HepG2 (cell line): Measurements from ENCODE around the gene ZNF669. TPM values are rescaled to one million over a fixed set of nuclear protein-coding genes. Genes with fewer than 3 reads are reported as not detected.

Experiments used
- ASH2L ChIP-seq: fragments of 300-600, 200-600 bp; sonication (generic); IDR thresholded peaks from 2 replicates; pipeline ENCODE4 v1.7.0; 2017; ENCODE audit warnings: low read depth, mild to moderate bottlenecking, moderate library complexity, mixed read lengths, low read length; ENCODE audit not compliant: insufficient read length
- ELF1 ChIP-seq: sonication (generic); formaldehyde crosslinking; IDR thresholded peaks from 2 replicates; pipeline ENCODE4 v1.4.0; 2020; ENCODE audit warnings: missing genetic modification reagents
- FOXP4 ChIP-seq: sonication (generic); formaldehyde crosslinking; IDR thresholded peaks from 2 replicates; pipeline ENCODE4 v1.4.0; 2020; ENCODE audit warnings: missing genetic modification reagents
- HNF4A ChIP-seq: sonication (generic); formaldehyde crosslinking; IDR thresholded peaks from 2 replicates; pipeline ENCODE4 v1.4.0; 2020; ENCODE audit warnings: missing genetic modification reagents
- KLF6 ChIP-seq: IDR thresholded peaks from 2 replicates; pipeline ENCODE4 v1.8.0; 2016; ENCODE audit warnings: missing biosample characterization, missing genetic modification reagents
- MTF1 ChIP-seq: sonication (generic); formaldehyde crosslinking; IDR thresholded peaks from 2 replicates; pipeline ENCODE4 v1.5.0; 2020; ENCODE audit warnings: missing genetic modification reagents
- PHF20 ChIP-seq: sonication (generic); formaldehyde crosslinking; IDR thresholded peaks from 2 replicates; pipeline ENCODE4 v1.5.0; 2020; ENCODE audit warnings: mild to moderate bottlenecking, missing genetic modification reagents
- POLR2A ChIP-seq, 2 experiments: IDR thresholded peaks; 2 replicates each; pipeline ENCODE4 v1.6.1; 2011; ENCODE audit warnings: low read depth in 2 of 2, low read length in 2 of 2, mild to moderate bottlenecking in 1 of 2, moderate library complexity in 1 of 2; ENCODE audit not compliant: insufficient read depth in 1 of 2
- RFXAP ChIP-seq: sonication (generic); formaldehyde crosslinking; IDR thresholded peaks from 2 replicates; pipeline ENCODE4 v1.4.0; 2020; ENCODE audit warnings: missing genetic modification reagents, borderline replicate concordance
- SAP130 ChIP-seq: IDR thresholded peaks from 2 replicates; pipeline ENCODE4 v1.6.1; 2016; ENCODE audit warnings: low read depth
- ZBTB20 ChIP-seq: sonication (generic); formaldehyde crosslinking; IDR thresholded peaks from 2 replicates; pipeline ENCODE4 v1.8.1; 2023; ENCODE audit warnings: missing genetic modification reagents, low read depth, mild to moderate bottlenecking, borderline replicate concordance
- ZNF264 ChIP-seq: sonication (generic); formaldehyde crosslinking; IDR thresholded peaks from 2 replicates; pipeline ENCODE4 v1.4.0; 2020; ENCODE audit warnings: missing genetic modification reagents
- ZNF747 ChIP-seq: sonication (generic); formaldehyde crosslinking; IDR thresholded peaks from 2 replicates; pipeline ENCODE4 v1.8.1; 2023; ENCODE audit warnings: missing genetic modification reagents, mild to moderate bottlenecking, borderline replicate concordance
- polyA plus RNA-seq, 8 experiments: library from polyadenylated mRNA; depleted of rRNA in 3 of 8; stranded (reverse) in 7 of 8; unstranded in 1 of 8; fragments of >200 nt; fragmentation: Illumina TruSeq in 4 of 8; extraction: Trizol in 4 of 8; gene quantifications; 2 replicates each; pipeline versions ENCODE4 v1.2.1 to v1.2.3, GENCODE V29; 2011 to 2016; ENCODE audit warnings: low read depth in 4 of 8, missing spikeins in 1 of 8, mixed read lengths in 1 of 8; ENCODE audit not compliant: insufficient read depth in 1 of 8
- total RNA-seq, 5 experiments: library from RNA; depleted of rRNA; stranded (reverse); fragments of >200 nt; fragmentation: Illumina TruSeq; extraction: Trizol; gene quantifications; 2 replicates each; pipeline ENCODE4 v1.2.3, GENCODE V29; 2016; ENCODE audit warnings: low read depth in 1 of 5
- TF ChIP-seq, protein P1 (sequence below): IDR thresholded peaks from 2 replicates; pipeline ENCODE4 v1.6.1; 2016; ENCODE audit warnings: control low read depth
- TF ChIP-seq, protein P2 (sequence below): sonication (generic); formaldehyde crosslinking; IDR thresholded peaks from 2 replicates; pipeline ENCODE4 v1.9.0; 2021; ENCODE audit warnings: missing genetic modification reagents, borderline replicate concordance
- TF ChIP-seq, protein P3 (sequence below): sonication (generic); formaldehyde crosslinking; IDR thresholded peaks from 2 replicates; pipeline ENCODE4 v1.8.1; 2023; ENCODE audit warnings: mild to moderate bottlenecking, inconsistent platforms, moderate library complexity, missing genetic modification reagents, borderline replicate concordance
- TF ChIP-seq, protein P4 (sequence below): sonication (generic); formaldehyde crosslinking; IDR thresholded peaks from 2 replicates; pipeline ENCODE4 v1.4.0; 2020; ENCODE audit warnings: missing genetic modification reagents, borderline replicate concordance

ZNF669 gene
- total and polyA plus RNA-seq, 2 of the 13 experiments (the other 11 are each of a cell fraction or from before 2014, with no cell fraction given) = 3.1 to 14.6 TPM

- TF ChIP-seq ELF1 (no peak), HNF4A (CRISPR knock-in tag) (peak; percentile 4; the same call in 1 of the 2 replicates), RFXAP (CRISPR knock-in tag) (0 out of 2 replicates have a peak, but pooled peaks have one; percentile 32), ZNF747 (CRISPR knock-in tag) (no peak), MTF1 (CRISPR knock-in tag) (0 out of 2 replicates have a peak, but pooled peaks have one; percentile 5), PHF20 (CRISPR knock-in tag) (no peak), KLF6 (CRISPR knock-in tag) (no peak), ASH2L (peak; percentile 6), SAP130 (no peak), FOXP4 (CRISPR knock-in tag) (0 out of 2 replicates have a peak, but pooled peaks have one; percentile 13), ZBTB20 (no peak), POLR2A (IDR thresholded peaks at IDR 0.05; ENCODE audit: insufficient read depth in 1 of 2, low read depth in 2 of 2, low read length in 2 of 2) (0 out of 4 replicates have a peak, but pooled peaks of 1 of the 2 experiments have one; percentile 4), ZNF264 (CRISPR knock-in tag) (0 out of 2 replicates have a peak, but pooled peaks have one; percentile 19)
- TF ChIP-seq, protein P1, sequence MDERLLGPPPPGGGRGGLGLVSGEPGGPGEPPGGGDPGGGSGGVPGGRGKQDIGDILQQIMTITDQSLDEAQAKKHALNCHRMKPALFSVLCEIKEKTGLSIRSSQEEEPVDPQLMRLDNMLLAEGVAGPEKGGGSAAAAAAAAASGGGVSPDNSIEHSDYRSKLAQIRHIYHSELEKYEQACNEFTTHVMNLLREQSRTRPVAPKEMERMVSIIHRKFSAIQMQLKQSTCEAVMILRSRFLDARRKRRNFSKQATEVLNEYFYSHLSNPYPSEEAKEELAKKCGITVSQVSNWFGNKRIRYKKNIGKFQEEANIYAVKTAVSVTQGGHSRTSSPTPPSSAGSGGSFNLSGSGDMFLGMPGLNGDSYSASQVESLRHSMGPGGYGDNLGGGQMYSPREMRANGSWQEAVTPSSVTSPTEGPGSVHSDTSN (CRISPR knock-in tag) = peak; percentile 71
- TF ChIP-seq, protein P2, sequence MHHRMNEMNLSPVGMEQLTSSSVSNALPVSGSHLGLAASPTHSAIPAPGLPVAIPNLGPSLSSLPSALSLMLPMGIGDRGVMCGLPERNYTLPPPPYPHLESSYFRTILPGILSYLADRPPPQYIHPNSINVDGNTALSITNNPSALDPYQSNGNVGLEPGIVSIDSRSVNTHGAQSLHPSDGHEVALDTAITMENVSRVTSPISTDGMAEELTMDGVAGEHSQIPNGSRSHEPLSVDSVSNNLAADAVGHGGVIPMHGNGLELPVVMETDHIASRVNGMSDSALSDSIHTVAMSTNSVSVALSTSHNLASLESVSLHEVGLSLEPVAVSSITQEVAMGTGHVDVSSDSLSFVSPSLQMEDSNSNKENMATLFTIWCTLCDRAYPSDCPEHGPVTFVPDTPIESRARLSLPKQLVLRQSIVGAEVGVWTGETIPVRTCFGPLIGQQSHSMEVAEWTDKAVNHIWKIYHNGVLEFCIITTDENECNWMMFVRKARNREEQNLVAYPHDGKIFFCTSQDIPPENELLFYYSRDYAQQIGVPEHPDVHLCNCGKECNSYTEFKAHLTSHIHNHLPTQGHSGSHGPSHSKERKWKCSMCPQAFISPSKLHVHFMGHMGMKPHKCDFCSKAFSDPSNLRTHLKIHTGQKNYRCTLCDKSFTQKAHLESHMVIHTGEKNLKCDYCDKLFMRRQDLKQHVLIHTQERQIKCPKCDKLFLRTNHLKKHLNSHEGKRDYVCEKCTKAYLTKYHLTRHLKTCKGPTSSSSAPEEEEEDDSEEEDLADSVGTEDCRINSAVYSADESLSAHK = peak; percentile 58; the same call in 1 of the 2 replicates
- TF ChIP-seq, protein P3, sequence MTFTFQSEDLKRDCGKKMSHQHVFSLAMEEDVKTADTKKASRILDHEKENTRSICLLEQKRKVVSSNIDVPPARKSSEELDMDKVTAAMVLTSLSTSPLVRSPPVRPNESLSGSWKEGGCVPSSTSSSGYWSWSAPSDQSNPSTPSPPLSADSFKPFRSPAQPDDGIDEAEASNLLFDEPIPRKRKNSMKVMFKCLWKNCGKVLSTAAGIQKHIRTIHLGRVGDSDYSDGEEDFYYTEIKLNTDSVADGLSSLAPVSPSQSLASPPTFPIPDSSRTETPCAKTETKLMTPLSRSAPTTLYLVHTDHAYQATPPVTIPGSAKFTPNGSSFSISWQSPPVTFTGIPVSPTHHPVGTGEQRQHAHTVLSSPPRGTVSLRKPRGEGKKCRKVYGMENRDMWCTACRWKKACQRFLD (CRISPR knock-in tag) = 0 out of 2 replicates have a peak, but pooled peaks have one; percentile 7
- TF ChIP-seq, protein P4, sequence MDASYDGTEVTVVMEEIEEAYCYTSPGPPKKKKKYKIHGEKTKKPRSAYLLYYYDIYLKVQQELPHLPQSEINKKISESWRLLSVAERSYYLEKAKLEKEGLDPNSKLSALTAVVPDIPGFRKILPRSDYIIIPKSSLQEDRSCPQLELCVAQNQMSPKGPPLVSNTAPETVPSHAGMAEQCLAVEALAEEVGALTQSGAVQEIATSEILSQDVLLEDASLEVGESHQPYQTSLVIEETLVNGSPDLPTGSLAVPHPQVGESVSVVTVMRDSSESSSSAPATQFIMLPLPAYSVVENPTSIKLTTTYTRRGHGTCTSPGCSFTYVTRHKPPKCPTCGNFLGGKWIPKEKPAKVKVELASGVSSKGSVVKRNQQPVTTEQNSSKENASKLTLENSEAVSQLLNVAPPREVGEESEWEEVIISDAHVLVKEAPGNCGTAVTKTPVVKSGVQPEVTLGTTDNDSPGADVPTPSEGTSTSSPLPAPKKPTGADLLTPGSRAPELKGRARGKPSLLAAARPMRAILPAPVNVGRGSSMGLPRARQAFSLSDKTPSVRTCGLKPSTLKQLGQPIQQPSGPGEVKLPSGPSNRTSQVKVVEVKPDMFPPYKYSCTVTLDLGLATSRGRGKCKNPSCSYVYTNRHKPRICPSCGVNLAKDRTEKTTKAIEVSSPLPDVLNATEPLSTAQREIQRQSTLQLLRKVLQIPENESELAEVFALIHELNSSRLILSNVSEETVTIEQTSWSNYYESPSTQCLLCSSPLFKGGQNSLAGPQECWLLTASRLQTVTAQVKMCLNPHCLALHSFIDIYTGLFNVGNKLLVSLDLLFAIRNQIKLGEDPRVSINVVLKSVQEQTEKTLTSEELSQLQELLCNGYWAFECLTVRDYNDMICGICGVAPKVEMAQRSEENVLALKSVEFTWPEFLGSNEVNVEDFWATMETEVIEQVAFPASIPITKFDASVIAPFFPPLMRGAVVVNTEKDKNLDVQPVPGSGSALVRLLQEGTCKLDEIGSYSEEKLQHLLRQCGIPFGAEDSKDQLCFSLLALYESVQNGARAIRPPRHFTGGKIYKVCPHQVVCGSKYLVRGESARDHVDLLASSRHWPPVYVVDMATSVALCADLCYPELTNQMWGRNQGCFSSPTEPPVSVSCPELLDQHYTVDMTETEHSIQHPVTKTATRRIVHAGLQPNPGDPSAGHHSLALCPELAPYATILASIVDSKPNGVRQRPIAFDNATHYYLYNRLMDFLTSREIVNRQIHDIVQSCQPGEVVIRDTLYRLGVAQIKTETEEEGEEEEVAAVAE = 0 out of 2 replicates have a peak, but pooled peaks have one; percentile 13
Observed at GRCh38 chr1:247112479-247112781, 8.3 kb upstream of the ZNF669 start (continued).
